K562 (cell line): ENCODE measurements around the gene RITA1. TPM values are rescaled to one million over a fixed set of nuclear protein-coding genes. Genes with fewer than 3 reads are reported as not detected.

ENCODE experiments used
- CCAR2 ChIP-seq: fragments of 200-400 bp; formaldehyde crosslinking; IDR thresholded peaks from 2 replicates; pipeline ENCODE4 v1.6.1; 2017; ENCODE audit warnings: mild to moderate bottlenecking, low read depth, low read length
- CREM ChIP-seq: IDR thresholded peaks from 2 replicates; pipeline ENCODE4 v1.6.1; 2014; ENCODE audit warnings: antibody characterized with exemption, low read depth
- CTBP1 ChIP-seq: fragments of 450-650 bp; IDR thresholded peaks from 2 replicates; pipeline ENCODE4 v1.6.1; 2016; ENCODE audit warnings: borderline replicate concordance
- DMBX1 ChIP-seq: fragments of 250-450 bp; sonication (Bioruptor Pico); IDR thresholded peaks from 2 replicates; pipeline ENCODE4 v1.8.0; 2022; ENCODE audit warnings: inconsistent platforms, mild to moderate bottlenecking, moderate library complexity, borderline replicate concordance
- ESRRA ChIP-seq: fragments of 450-650 bp; IDR thresholded peaks from 2 replicates; pipeline ENCODE4 v1.6.1; 2014; ENCODE audit warnings: low read depth, mild to moderate bottlenecking, moderate library complexity, borderline replicate concordance
- ETV5 ChIP-seq: sonication (generic); formaldehyde crosslinking; IDR thresholded peaks from 2 replicates; pipeline ENCODE4 v1.4.0; 2020; ENCODE audit warnings: low read depth, mild to moderate bottlenecking, missing genetic modification reagents
- GABPA ChIP-seq: fragments of 200-800 bp; sonication (Bioruptor generic); conservative IDR thresholded peaks from 2 replicates; pipeline ENCODE4 v1.6.1; 2016; ENCODE audit warnings: low read depth, missing genetic modification characterization, missing compliant biosample characterization
- GABPB1 ChIP-seq: sonication (generic); formaldehyde crosslinking; IDR thresholded peaks from 2 replicates; pipeline ENCODE4 v1.8.0; 2022; ENCODE audit warnings: mild to moderate bottlenecking, missing genetic modification reagents
- GMEB1 ChIP-seq: fragments of 250-450 bp; sonication (Bioruptor Pico); IDR thresholded peaks from 2 replicates; pipeline ENCODE4 v1.4.0; 2020; ENCODE audit warnings: mild to moderate bottlenecking
- KAT2B ChIP-seq: IDR thresholded peaks from one replicate; pipeline ENCODE4 v1.6.1; 2012; ENCODE audit warnings: low read depth, mild to moderate bottlenecking, control low read depth, inconsistent platforms, low read length, moderate library complexity
- KDM1A ChIP-seq, 2 experiments: fragments of 450-650 bp; IDR thresholded peaks; 2 replicates each; pipeline ENCODE4 v1.6.1; 2016; ENCODE audit warnings: mild to moderate bottlenecking in 2 of 2
- L3MBTL2 ChIP-seq: fragments of 450-650 bp; IDR thresholded peaks from 2 replicates; pipeline ENCODE4 v1.6.1; 2016; ENCODE audit warnings: mild to moderate bottlenecking, moderate library complexity
- LEF1 ChIP-seq: fragments of 450-650 bp; IDR thresholded peaks from 2 replicates; pipeline ENCODE4 v1.6.1; 2016; ENCODE audit warnings: mild to moderate bottlenecking
- NBN ChIP-seq: fragments of 450-650 bp; IDR thresholded peaks from 2 replicates; pipeline ENCODE4 v1.6.1; 2016; ENCODE audit warnings: low read depth, mild to moderate bottlenecking
- NCOA1 ChIP-seq: fragments of 450-650 bp; IDR thresholded peaks from 2 replicates; pipeline ENCODE4 v1.6.1; 2016; ENCODE audit warnings: low read depth
- NR2C2 ChIP-seq, 2 experiments: fragments of 200-800 bp in 1 of 2; sonication (Bioruptor generic) in 1 of 2; sonication (generic) in 1 of 2; formaldehyde crosslinking in 1 of 2; IDR thresholded peaks; 2 replicates each; pipeline versions ENCODE4 v1.6.1 to v1.8.0; 2016 to 2022; ENCODE audit warnings: mild to moderate bottlenecking in 1 of 2, missing compliant biosample characterization in 1 of 2, missing genetic modification characterization in 1 of 2, missing genetic modification reagents in 1 of 2
- POLR2A ChIP-seq: fragments of 450-650 bp; conservative IDR thresholded peaks from 2 replicates; pipeline ENCODE4 v1.6.1; 2016
- SOX6 ChIP-seq: fragments of 450-650 bp; IDR thresholded peaks from 2 replicates; pipeline ENCODE4 v1.6.1; 2014; ENCODE audit warnings: mild to moderate bottlenecking
- TCF3 ChIP-seq: sonication (generic); formaldehyde crosslinking; IDR thresholded peaks from 2 replicates; pipeline ENCODE4 v1.4.0; 2020; ENCODE audit warnings: mild to moderate bottlenecking, missing genetic modification reagents
- USF2 ChIP-seq: sonication (generic); formaldehyde crosslinking; IDR thresholded peaks from 2 replicates; pipeline ENCODE4 v1.5.0; 2020; ENCODE audit warnings: missing genetic modification reagents
- ZBTB9 ChIP-seq: fragments of 450-650 bp; formaldehyde crosslinking; IDR thresholded peaks from 2 replicates; pipeline ENCODE4 v1.4.0; 2020; ENCODE audit warnings: mild to moderate bottlenecking, moderate library complexity
- ZNF764 ChIP-seq: fragments of 250-450 bp; sonication (Bioruptor Pico); IDR thresholded peaks from 2 replicates; pipeline ENCODE4 v1.4.0; 2020; ENCODE audit warnings: low read depth, mild to moderate bottlenecking, moderate library complexity
- ZNF766 ChIP-seq: fragments of 200-800 bp; sonication (Bioruptor generic); conservative IDR thresholded peaks from 2 replicates; pipeline ENCODE4 v1.6.1; 2016; ENCODE audit warnings: missing genetic modification characterization, missing compliant biosample characterization
- polyA plus RNA-seq, 8 experiments: library from polyadenylated mRNA; depleted of rRNA in 4 of 8; stranded (reverse) in 5 of 8; unstranded in 3 of 8; fragments of >200 nt; fragmentation: Nextera tagmentation in 2 of 8; fragmentation: Illumina TruSeq in 1 of 8; extraction: Ambion mirVana in 2 of 8; extraction: Trizol in 1 of 8; gene quantifications; 2 replicates each; pipeline versions ENCODE4 v1.2.1 to v1.2.3, GENCODE V29; 2011 to 2014; ENCODE audit warnings: inconsistent platforms in 1 of 8, missing spikeins in 1 of 8
- total RNA-seq, 7 experiments: library from RNA; depleted of rRNA in 6 of 7; stranded (reverse); fragments of >200 nt in 6 of 7; fragmentation: Illumina TruSeq in 2 of 7; extraction: Trizol in 2 of 7; gene quantifications; 2 replicates each; pipeline versions ENCODE4 v1.2.1 to v1.2.3, GENCODE V29; 2011 to 2021; ENCODE audit warnings: low replicate concordance in 1 of 7

RITA1 gene
- total and polyA plus RNA-seq, 9 of the 15 experiments (the other 6 are each of a cell fraction or from before 2014, with no cell fraction given): 2.8 to 40.4 (median 18.0) TPM

GRCh38 chr12:113208041-113208934 lies 22.8 kb downstream of the RITA1 start (continued):
- no peak for TF ChIP-seq CCAR2
- peak; percentile 88 for TF ChIP-seq L3MBTL2
- no peak for TF ChIP-seq ZNF764 (CRISPR knock-in tag)
- 0 out of 2 replicates have a peak, but pooled peaks have one; percentile 44 for TF ChIP-seq CREM
- TF ChIP-seq CTBP1: peak; percentile 89
- peak; percentile 50 for TF ChIP-seq GABPA (tag)
- TF ChIP-seq NR2C2 (CRISPR knock-in tag; IDR thresholded peaks at IDR 0.05): peak; percentile 40; the same call in 1 of the 2 replicates
- peak; percentile 86 for TF ChIP-seq NR2C2 (tag; IDR thresholded peaks at IDR 0.05)
- peak; percentile 82 for TF ChIP-seq ZNF766 (CRISPR knock-in tag)
- no peak for TF ChIP-seq GMEB1 (CRISPR knock-in tag)
- peak; percentile 11; the same call in 1 of the 2 replicates for TF ChIP-seq ETV5 (CRISPR knock-in tag)
- TF ChIP-seq KDM1A (IDR thresholded peaks at IDR 0.05): peak in 1 of 2 experiments; percentile 50; a peak in 1 of 4 replicates
- 0 out of 2 replicates have a peak, but pooled peaks have one; percentile 41 for TF ChIP-seq DMBX1 (CRISPR knock-in tag)
- no peak for TF ChIP-seq ZBTB9 (CRISPR knock-in tag)
- peak; percentile 66 for TF ChIP-seq TCF3
- TF ChIP-seq LEF1: peak; percentile 47; the same call in 1 of the 2 replicates
- peak; percentile 86 for TF ChIP-seq SOX6
- 0 out of 2 replicates have a peak, but pooled peaks have one; percentile 22 for TF ChIP-seq GABPB1 (CRISPR knock-in tag)
- no peak for TF ChIP-seq USF2 (CRISPR knock-in tag)
- TF ChIP-seq ESRRA: peak; percentile 94; the same call in 1 of the 2 replicates
- TF ChIP-seq POLR2A: no peak
- peak; percentile 56; the same call in 1 of the 2 replicates for TF ChIP-seq NCOA1
- 0 out of 2 replicates have a peak, but pooled peaks have one; percentile 6 for TF ChIP-seq NBN
- no peak for TF ChIP-seq KAT2B
